ENCODE data around the gene DENND6A. TPM values are rescaled to one million over a fixed set of nuclear protein-coding genes. Genes with fewer than 3 reads are reported as not detected.

Gene DENND6A
- total RNA-seq, 1 experiment from 2014 or later: 22.3 TPM

- Mint-ChIP-seq H3K9me3 (ENCODE audit: unreplicated experiment) (no peaks in the 10 kb centered on the region), H3K36me3 (ENCODE audit: insufficient read depth, unreplicated experiment) (peaks cover 70% of the 10 kb centered on the region), H3K27ac (ENCODE audit: low read depth, unreplicated experiment) (peak overlapping the region; percentile 86), H3K27me3 (ENCODE audit: insufficient read depth, unreplicated experiment) (no peaks in the 10 kb centered on the region), H3K4me3 (ENCODE audit: unreplicated experiment) (no peak overlapping the region), H3K4me1 (ENCODE audit: insufficient read depth, unreplicated experiment) (peaks cover 13% of the 10 kb centered on the region)
- CTCF ChIA-PET: interaction anchor here (0.6 to 1.4 kb wide), 5 partner anchors 25 to 200 kb away, joined by 3 to 5 read pairs (median 4); no protein-coding TSS in a partner anchor
- peak; percentile 14 for DNase-seq (ENCODE audit: unreplicated experiment)
- TSS peak; percentile 20 for BruUV-seq (replicated peaks)
- no peak for TF ChIP-seq CTCF (IDR thresholded peaks at IDR 0.05; ENCODE audit: unreplicated experiment)
- intact Hi-C loops (cut with micrococcal nuclease): no loop called here
- POLR2A ChIA-PET: interaction anchor here (0.6 to 1.8 kb wide), 13 partner anchors 10 to 238 kb away, joined by 3 to 5 read pairs (median 4); partner anchors contain the start of genes DENND6A and SLMAP
These were observed 33.7 kb downstream of the DENND6A start for GRCh38 chr3:57659004-57659673.

GRCh38 chr3:57658536-57658935, 34.3 kb downstream of the DENND6A start:
- Mint-ChIP-seq H3K27me3 (ENCODE audit: insufficient read depth, unreplicated experiment) (no peaks in the 10 kb centered on the region), H3K4me3 (ENCODE audit: unreplicated experiment) (no peak overlapping the region), H3K36me3 (ENCODE audit: insufficient read depth, unreplicated experiment) (peaks cover 67% of the 10 kb centered on the region), H3K9me3 (ENCODE audit: unreplicated experiment) (no peaks in the 10 kb centered on the region), H3K27ac (ENCODE audit: low read depth, unreplicated experiment) (peak overlapping the region; percentile 86), H3K4me1 (ENCODE audit: insufficient read depth, unreplicated experiment) (peaks cover 13% of the 10 kb centered on the region)
- ChIA-PET POLR2A (interaction anchor here (0.7 to 1.8 kb wide), 8 partner anchors 11 to 238 kb away, joined by 3 to 5 read pairs (median 4); partner anchors contain the start of gene SLMAP), CTCF (interaction anchor here (0.6 to 1.4 kb wide), 8 partner anchors 18 to 200 kb away, joined by 3 to 5 read pairs (median 3); no protein-coding TSS in a partner anchor)
- no peak for TF ChIP-seq CTCF (IDR thresholded peaks at IDR 0.05; ENCODE audit: unreplicated experiment)
- DNase-seq (ENCODE audit: unreplicated experiment): no peak
- BruUV-seq (replicated peaks): no TSS peak
- intact Hi-C loops (cut with micrococcal nuclease): no loop called here

- Mint-ChIP-seq H3K27me3 (ENCODE audit: insufficient read depth, unreplicated experiment) (no peaks in the 10 kb centered on the region), H3K4me3 (ENCODE audit: unreplicated experiment) (no peak overlapping the region), H3K36me3 (ENCODE audit: insufficient read depth, unreplicated experiment) (peaks cover 61% of the 10 kb centered on the region), H3K4me1 (ENCODE audit: insufficient read depth, unreplicated experiment) (peaks cover 13% of the 10 kb centered on the region), H3K9me3 (ENCODE audit: unreplicated experiment) (no peaks in the 10 kb centered on the region), H3K27ac (ENCODE audit: low read depth, unreplicated experiment) (no peak overlapping the region)
- DNase-seq (ENCODE audit: unreplicated experiment): no peak
- no peak for TF ChIP-seq CTCF (IDR thresholded peaks at IDR 0.05; ENCODE audit: unreplicated experiment)
- BruUV-seq (replicated peaks): no TSS peak
- ChIA-PET POLR2A (interaction anchor here (0.6 to 0.7 kb wide), 3 partner anchors 37 to 258 kb away, joined by 3 read pairs; partner anchors contain the start of gene DENND6A), CTCF (no interaction called here)
- intact Hi-C loops (cut with micrococcal nuclease): no loop called here
These were observed 37.1 kb downstream of the DENND6A start for GRCh38 chr3:57655727-57656126.

- no peak overlapping the region for H3K27ac Mint-ChIP-seq (ENCODE audit: low read depth, unreplicated experiment)
- intact Hi-C loops (cut with micrococcal nuclease): no loop called here
- no peaks in the 10 kb centered on the region for H3K27me3 Mint-ChIP-seq (ENCODE audit: insufficient read depth, unreplicated experiment)
- H3K9me3 Mint-ChIP-seq (ENCODE audit: unreplicated experiment): no peaks in the 10 kb centered on the region
- ChIA-PET CTCF (interaction anchor here (0.7 to 1.0 kb wide), 3 partner anchors 36 to 182 kb away, joined by 3 read pairs; no protein-coding TSS in a partner anchor), POLR2A (no interaction called here)
- H3K4me1 Mint-ChIP-seq (ENCODE audit: insufficient read depth, unreplicated experiment): peaks cover 6% of the 10 kb centered on the region
- TF ChIP-seq CTCF (IDR thresholded peaks at IDR 0.05; ENCODE audit: unreplicated experiment): no peak
- no TSS peak for BruUV-seq (replicated peaks)
- no peak overlapping the region for H3K4me3 Mint-ChIP-seq (ENCODE audit: unreplicated experiment)
- no peak for DNase-seq (ENCODE audit: unreplicated experiment)
- peaks cover 59% of the 10 kb centered on the region for H3K36me3 Mint-ChIP-seq (ENCODE audit: insufficient read depth, unreplicated experiment)
These were observed 38.6 kb downstream of the DENND6A start for GRCh38 chr3:57654267-57654666.

Data from MCF 10A (cell line).